ENCODE data around the gene ST6GALNAC6. TPM values are rescaled to one million over a fixed set of nuclear protein-coding genes. Genes with fewer than 3 reads are reported as not detected.

The ST6GALNAC6 gene
- total RNA-seq, 1 donor from 2014 or later, result 14.3 TPM

DNA sequence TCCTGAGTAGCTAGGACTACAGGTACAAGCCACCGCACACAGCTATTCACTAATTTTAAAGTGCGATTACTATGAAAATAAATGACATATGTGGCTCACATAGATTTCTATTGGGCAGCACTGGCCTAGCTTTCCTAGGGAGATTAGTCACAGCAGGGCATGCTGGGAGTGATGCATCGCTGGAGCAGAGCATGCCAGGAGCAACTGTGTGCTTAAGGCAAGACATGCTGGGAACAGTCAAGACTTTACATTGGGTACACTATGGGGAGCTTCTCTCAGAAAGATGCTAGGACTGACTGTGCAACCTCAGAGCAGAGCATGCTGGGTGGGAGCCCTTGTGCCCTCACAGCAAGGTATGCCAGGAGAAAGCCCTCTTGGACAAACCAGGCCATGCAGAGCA lies 9.3 kb downstream of the ST6GALNAC6 start:
- Histone ChIP-seq H3K9ac (no peak overlapping the region), H3F3A (ENCODE audit: low read depth) (peaks cover 4% of the 10 kb centered on the region), H3K27me3 (no peaks in the 10 kb centered on the region), H2AFZ (replicated peaks) (no peak overlapping the region), H3K36me3 (peaks cover 20% of the 10 kb centered on the region), H4K20me1 (ENCODE audit: low read depth) (peaks cover 8% of the 10 kb centered on the region), H3K4me3 (no peak overlapping the region), H3K27ac (no peak overlapping the region), H3K9me3 (ENCODE audit: low read depth) (no peaks in the 10 kb centered on the region), H3K79me2 (ENCODE audit: low read depth) (no peaks in the 10 kb centered on the region), H3K4me2 (no peak overlapping the region), H3K4me1 (peaks cover 5% of the 10 kb centered on the region)
- Mint-ChIP-seq H3K9me3 (peaks cover 17% of the 10 kb centered on the region), H3K27me3 (ENCODE audit: insufficient read depth, low read depth) (peaks cover 2% of the 10 kb centered on the region), H3K27ac (no peak overlapping the region), H3K36me3 (peaks cover 40% of the 10 kb centered on the region), H3K4me3 (no peak overlapping the region), H3K4me1 (peaks cover 16% of the 10 kb centered on the region)
- no peak for DNase-seq (ENCODE audit: low spot score)
- TF ChIP-seq, protein P1, sequence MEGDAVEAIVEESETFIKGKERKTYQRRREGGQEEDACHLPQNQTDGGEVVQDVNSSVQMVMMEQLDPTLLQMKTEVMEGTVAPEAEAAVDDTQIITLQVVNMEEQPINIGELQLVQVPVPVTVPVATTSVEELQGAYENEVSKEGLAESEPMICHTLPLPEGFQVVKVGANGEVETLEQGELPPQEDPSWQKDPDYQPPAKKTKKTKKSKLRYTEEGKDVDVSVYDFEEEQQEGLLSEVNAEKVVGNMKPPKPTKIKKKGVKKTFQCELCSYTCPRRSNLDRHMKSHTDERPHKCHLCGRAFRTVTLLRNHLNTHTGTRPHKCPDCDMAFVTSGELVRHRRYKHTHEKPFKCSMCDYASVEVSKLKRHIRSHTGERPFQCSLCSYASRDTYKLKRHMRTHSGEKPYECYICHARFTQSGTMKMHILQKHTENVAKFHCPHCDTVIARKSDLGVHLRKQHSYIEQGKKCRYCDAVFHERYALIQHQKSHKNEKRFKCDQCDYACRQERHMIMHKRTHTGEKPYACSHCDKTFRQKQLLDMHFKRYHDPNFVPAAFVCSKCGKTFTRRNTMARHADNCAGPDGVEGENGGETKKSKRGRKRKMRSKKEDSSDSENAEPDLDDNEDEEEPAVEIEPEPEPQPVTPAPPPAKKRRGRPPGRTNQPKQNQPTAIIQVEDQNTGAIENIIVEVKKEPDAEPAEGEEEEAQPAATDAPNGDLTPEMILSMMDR (IDR thresholded peaks at IDR 0.05), result no peak
- TF ChIP-seq EZH2phosphoT487 (IDR thresholded peaks at IDR 0.05), result no peak
- no peak for TF ChIP-seq EZH2 (IDR thresholded peaks at IDR 0.05)

GRCh38 chr9:127887792-127888191 lies 11.6 kb downstream of the ST6GALNAC6 start:
- no peak overlapping the region for H3K4me2 ChIP-seq
- H3K36me3 ChIP-seq, result peaks cover under 1% of the 10 kb centered on the region
- Mint-ChIP-seq H3K36me3 (peaks cover 17% of the 10 kb centered on the region), H3K27ac (peak overlapping the region; percentile 63), H3K27me3 (ENCODE audit: insufficient read depth, low read depth) (peaks cover 2% of the 10 kb centered on the region), H3K4me1 (peaks cover 23% of the 10 kb centered on the region), H3K9me3 (peaks cover 5% of the 10 kb centered on the region), H3K4me3 (no peak overlapping the region)
- no peak overlapping the region for H2AFZ ChIP-seq (replicated peaks)
- peaks cover 6% of the 10 kb centered on the region for H3F3A ChIP-seq (ENCODE audit: low read depth)
- H3K4me1 ChIP-seq, result peaks cover 5% of the 10 kb centered on the region
- no peak for DNase-seq (ENCODE audit: low spot score)
- TF ChIP-seq, protein P1 (IDR thresholded peaks at IDR 0.05), result no peak
- TF ChIP-seq EZH2phosphoT487 (IDR thresholded peaks at IDR 0.05) (no peak), EZH2 (IDR thresholded peaks at IDR 0.05) (no peak)
- peaks cover 8% of the 10 kb centered on the region for H4K20me1 ChIP-seq (ENCODE audit: low read depth)
- no peaks in the 10 kb centered on the region for H3K9me3 ChIP-seq (ENCODE audit: low read depth)
- H3K9ac ChIP-seq, result no peak overlapping the region
- no peaks in the 10 kb centered on the region for H3K79me2 ChIP-seq (ENCODE audit: low read depth)
- H3K4me3 ChIP-seq, result no peak overlapping the region
- no peak overlapping the region for H3K27ac ChIP-seq
- H3K27me3 ChIP-seq, result no peaks in the 10 kb centered on the region

- peaks cover 5% of the 10 kb centered on the region for H3K4me1 ChIP-seq
- H3K9me3 Mint-ChIP-seq, result no peaks in the 10 kb centered on the region
- H3K79me2 ChIP-seq (ENCODE audit: low read depth), result no peaks in the 10 kb centered on the region
- H3K27me3 ChIP-seq, result no peaks in the 10 kb centered on the region
- H3K9me3 ChIP-seq (ENCODE audit: low read depth), result no peaks in the 10 kb centered on the region
- no peak overlapping the region for H2AFZ ChIP-seq (replicated peaks)
- H3K36me3 Mint-ChIP-seq, result peaks cover 12% of the 10 kb centered on the region
- H3K4me1 Mint-ChIP-seq, result peaks cover 23% of the 10 kb centered on the region
- no peak overlapping the region for H3K4me3 ChIP-seq
- no peak overlapping the region for H3K9ac ChIP-seq
- H3K27ac Mint-ChIP-seq, result no peak overlapping the region
- peaks cover 10% of the 10 kb centered on the region for H3F3A ChIP-seq (ENCODE audit: low read depth)
- H3K4me3 Mint-ChIP-seq, result peak overlapping the region; percentile 13
- no peaks in the 10 kb centered on the region for H3K36me3 ChIP-seq
- H3K27me3 Mint-ChIP-seq (ENCODE audit: insufficient read depth, low read depth), result peaks cover 2% of the 10 kb centered on the region
- no peak overlapping the region for H3K4me2 ChIP-seq
- H4K20me1 ChIP-seq (ENCODE audit: low read depth), result peaks cover 8% of the 10 kb centered on the region
- TF ChIP-seq, protein P1 (IDR thresholded peaks at IDR 0.05), result no peak
- TF ChIP-seq EZH2phosphoT487 (IDR thresholded peaks at IDR 0.05) (no peak), EZH2 (IDR thresholded peaks at IDR 0.05) (no peak)
- H3K27ac ChIP-seq, result no peak overlapping the region
- DNase-seq (ENCODE audit: low spot score), result no peak
These were observed 12.9 kb downstream of the ST6GALNAC6 start for GRCh38 chr9:127886401-127886972.

All from neural progenitor cell (in vitro differentiated cells).